GM18502 (cell line): Measurements from ENCODE around the gene RNF26.

ENCODE experiments used
- ATAC-seq: cut with Tn5 transposase; IDR thresholded peaks from one replicate; pipeline ENCODE4 v1.9.1; 2021; ENCODE audit warnings: mild to moderate bottlenecking; ENCODE audit not compliant: unreplicated experiment, poor library complexity

RNF26 gene

DNA sequence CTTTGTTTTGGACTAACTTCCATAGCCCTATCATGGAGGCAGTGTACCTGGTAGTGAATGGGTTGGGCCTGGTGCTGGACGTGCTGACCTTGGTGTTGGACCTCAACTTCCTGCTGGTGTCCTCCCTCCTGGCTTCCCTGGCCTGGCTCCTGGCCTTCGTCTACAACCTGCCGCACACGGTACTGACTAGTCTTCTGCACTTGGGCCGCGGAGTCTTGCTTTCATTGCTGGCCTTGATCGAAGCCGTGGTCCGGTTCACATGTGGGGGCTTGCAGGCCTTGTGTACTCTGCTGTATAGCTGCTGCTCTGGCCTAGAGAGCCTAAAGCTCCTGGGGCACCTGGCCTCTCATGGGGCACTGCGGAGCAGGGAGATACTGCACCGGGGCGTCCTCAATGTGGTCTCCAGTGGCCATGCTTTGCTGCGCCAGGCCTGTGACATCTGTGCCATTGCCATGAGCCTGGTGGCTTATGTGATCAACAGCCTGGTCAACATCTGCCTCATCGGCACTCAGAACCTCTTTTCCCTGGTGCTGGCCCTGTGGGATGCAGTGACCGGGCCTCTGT is 846 bp downstream of the RNF26 start:
- ATAC-seq, result no peak

DNA sequence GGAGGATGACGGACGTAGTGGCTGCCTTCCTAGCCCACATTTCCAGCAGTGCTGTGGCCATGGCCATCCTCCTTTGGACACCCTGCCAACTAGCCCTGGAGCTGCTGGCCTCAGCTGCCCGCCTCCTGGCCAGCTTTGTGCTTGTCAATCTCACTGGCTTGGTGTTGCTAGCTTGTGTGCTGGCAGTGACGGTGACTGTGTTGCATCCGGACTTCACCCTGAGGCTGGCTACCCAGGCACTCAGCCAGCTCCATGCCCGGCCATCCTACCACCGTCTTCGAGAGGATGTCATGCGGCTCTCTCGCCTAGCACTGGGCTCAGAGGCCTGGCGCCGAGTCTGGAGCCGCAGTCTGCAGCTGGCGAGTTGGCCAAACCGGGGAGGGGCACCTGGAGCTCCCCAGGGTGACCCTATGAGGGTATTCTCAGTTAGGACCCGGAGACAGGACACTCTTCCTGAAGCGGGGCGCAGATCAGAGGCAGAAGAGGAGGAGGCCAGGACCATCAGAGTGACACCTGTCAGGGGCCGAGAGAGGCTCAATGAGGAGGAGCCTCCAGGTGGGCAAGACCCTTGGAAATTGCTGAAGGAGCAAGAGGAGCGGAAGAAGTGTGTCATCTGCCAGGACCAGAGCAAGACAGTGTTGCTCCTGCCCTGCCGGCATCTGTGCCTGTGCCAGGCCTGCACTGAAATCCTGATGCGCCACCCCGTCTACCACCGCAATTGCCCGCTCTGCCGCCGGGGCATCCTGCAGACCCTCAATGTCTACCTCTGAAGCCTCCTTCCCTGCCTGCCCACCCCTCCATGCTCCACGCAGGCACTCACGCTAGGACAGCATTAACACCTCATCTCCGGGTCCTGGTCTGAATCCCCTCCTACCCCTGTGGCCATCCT is 1.6 kb downstream of the RNF26 start:
- ATAC-seq, result no peak

- ATAC-seq, result no peak
These were observed 2.6 kb downstream of the RNF26 start for GRCh38 chr11:119336744-119337469.

DNA sequence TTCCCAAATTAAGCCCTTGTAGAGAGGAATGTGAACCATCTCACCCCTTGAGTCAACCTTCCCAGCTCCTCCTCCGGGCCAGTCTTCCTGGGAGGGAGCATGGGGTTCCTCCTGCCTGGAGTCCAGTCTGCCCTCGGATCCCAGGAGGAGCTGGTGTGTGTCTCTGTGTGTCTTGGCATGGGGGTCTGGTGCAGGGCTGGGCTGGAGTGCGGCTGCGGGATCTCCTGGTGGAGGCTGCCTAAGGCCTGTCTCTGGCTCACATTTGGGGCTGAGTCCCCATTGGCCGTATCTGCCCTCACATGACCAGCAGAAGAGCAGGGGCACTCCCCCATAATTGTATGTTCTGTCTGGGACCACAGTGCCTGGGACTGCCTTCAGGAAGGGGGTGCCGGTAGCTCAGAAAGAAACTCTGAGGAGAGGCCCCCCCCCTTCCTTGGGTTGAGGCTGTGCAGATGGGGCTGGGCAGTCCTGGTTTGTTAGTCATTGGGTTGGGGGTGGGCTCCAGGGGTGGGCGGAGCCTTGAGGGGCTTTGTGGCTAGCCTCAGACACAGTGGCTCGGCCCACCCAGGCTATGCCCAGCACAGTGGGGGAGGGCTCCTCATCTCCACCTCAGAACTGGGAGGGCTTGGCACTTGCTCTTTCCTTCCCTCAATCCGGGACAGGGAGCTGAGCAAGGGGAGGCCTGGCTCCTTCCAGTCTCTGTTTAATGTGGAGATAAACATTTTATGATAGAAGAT is 3.4 kb downstream of the RNF26 start:
- ATAC-seq, result no peak

DNA sequence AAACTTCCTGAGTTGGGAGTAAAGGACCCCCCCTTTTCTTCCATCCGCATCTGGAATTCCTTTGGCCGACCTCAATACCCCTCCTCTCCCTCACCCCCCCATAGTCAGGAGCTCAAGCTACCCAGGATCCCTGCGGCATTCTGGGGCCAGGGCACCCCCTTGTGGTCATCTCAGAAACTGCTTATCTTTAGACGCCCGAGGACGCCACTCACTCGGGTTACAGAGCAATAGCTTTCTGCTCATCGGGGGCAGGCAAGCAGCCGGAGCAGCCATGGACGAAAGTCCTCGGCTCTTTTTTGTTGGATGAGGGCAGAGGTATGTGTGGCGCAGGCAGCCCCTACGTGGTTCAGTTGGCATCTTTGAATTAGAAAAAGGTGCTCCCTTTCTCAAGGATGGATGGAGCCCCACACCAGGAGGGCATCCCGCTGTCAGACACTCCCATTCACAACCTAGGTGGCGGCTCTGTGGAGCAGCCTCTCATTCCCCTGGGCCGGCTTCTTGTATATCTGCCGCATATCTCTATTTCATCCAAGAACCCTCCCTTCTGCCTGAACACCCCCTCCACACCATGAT is 4.1 kb downstream of the RNF26 start:
- ATAC-seq, result no peak

GRCh38 chr11:119338965-119339588 is 4.8 kb downstream of the RNF26 start:
- no peak for ATAC-seq

- no peak for ATAC-seq
These were observed 5.4 kb downstream of the RNF26 start for GRCh38 chr11:119339589-119340334.

DNA sequence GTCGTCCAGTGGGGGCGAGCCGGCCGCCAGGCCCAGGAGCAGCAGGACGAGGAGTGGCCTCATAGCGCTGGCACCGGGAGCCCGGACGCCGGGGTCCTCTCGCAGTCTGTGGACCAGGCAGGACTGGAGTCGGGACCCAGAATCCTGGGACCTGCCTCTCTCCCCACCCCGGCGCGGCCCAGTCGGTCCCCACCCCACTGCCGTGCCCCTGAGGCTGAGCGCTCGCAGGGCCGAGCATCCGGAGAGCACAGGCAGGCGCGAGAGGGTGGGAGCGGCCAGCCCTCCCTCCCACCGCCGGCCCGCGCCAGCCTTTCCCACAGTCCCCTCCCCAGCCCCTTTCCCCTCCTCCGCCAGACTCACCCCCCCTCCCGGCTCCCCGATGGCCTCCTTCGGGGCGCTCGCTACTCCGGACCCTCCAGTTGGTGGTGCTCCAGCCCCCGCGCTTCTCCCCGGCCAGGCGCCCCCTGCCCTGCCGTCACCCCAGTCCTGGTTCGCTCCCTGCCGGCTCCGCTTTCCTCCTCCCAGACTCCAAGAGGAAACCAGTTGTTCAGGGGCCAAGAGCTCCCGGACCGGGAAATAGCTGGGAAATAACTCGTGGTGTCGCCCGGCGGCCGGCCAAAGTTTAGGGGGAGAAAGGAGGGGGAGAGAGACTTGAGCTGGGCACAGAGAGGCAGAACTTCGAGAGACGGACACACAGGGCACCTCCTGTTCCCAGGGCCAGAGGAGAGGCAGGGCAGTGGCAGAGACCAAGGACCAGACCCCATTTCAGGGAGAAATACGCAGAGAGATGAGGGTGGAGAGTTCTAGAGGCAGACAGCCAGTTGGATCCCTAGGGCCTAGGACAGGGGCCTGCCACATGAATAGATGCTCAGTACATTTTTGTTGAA is 6.3 kb downstream of the RNF26 start, which contains the start of gene C1QTNF5:
Gene C1QTNF5 (minus strand): TSS at position 549 of the 887 bp plus-strand sequence. CDS start 486 bp downstream, at position 63.
- ATAC-seq, result no peak

- ATAC-seq, result no peak
These were observed 7.1 kb downstream of the RNF26 start for GRCh38 chr11:119341222-119342022.

- ATAC-seq, result no peak
These were observed 7.6 kb downstream of the RNF26 start for GRCh38 chr11:119342023-119342300.

DNA sequence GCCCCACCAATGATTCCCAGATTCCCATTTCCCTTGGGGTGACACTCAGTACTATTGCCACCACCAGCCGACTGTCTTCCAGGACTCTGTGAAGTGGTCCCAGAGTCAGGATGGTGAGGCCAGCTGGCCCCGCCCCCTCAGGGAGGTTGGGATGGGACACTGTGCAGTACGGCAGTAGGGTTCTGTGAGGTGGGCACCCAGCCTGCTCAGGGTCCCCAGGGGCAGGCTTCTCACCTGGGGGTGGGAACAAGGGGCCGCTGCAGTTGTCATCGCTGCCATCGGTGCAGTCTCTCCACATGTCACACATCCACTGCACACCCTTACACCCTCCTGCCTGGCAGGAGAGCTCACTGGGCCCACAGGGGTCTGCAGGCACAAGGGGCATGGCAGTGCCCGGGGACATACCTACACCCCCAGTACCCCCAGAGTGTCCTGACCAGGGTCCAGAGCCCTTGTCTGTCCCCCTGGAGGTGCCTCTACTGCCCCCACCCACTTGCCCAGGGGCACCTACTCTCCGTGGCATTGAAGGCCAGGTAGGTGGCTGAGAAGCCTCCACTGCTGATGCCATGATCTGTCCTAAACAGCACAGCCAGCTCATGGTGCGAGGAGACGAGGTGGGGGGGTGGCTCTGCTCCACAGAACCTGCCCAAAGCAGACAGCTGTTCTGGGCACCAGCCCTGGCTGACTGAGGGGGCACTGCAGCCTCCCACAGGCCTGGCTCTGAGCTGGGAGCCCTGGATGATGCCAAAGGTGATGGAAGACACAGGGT is 8.2 kb downstream of the RNF26 start:
- ATAC-seq, result no peak

DNA sequence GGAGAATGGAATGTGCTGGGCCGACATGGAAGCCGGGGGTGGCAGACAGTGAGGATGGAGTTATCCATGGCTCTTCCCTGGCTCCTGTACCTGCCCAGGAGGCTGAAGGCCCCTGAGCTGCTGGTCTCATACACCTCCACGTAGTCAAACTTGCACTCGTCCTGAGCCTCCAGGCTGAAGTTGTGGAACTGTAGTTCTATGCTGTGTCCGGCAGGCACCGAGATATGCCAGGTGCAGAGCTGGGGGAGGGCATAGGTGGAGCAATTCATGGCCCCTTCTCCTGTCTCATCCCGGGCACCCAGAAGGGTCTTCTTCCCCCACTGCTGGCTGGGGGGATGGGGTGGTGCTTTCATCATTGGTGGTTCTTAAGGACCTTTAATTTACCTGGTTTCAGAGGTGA is 9.4 kb downstream of the RNF26 start:
- ATAC-seq, result no peak

DNA sequence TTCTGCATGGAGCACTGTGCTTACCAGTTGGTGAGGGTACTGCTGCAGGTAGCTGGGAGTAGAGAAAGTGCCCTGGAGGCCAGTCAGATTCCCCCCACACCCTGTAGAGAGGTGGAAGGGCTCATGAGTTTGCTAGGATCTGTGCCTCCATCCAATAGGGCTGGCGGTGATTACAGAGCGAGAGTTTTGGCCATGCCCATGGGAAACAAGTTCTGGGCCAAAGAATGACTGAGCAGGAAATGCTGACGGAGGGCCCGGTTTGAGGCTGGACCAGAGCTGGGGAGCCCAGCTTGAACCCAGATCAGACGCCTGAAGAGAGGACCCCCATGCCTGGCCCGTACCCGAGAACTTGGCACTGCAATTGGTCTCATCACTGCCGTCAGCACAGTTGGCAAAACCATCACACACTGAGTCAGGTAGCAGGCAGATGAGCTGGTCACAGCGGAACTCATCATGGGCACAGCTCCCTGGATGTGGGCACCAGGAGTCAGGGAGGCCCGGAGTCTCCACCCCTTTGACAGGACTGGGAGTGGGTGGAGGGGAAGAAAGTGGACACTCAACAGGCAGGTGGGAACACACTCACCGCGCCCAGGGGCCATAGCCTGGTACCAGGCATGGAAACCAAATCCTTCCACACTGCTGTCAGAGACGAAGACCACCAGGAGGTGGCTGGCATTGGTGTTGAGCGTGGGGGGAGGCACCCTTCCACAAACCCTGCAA is 10.1 kb downstream of the RNF26 start:
- no peak for ATAC-seq

DNA sequence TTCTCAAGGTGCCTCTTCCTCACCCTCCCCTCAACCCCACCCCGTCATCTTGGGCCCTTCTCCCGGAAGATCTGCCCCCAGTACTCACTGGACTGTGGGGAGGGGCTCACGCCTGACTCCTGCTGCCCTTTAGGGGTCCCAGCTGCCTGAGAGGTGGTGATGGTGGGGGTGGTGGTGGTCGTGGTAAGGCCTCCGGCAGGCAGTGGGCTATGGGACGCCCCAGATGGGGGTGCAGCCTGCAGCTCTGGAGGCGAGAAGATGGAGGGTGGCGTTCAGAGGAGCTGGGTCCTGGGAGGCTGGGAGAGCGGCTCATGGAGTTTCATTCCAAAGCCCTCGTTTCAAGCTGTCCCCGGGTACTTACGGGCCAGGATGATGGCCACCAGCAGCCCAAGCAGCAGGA is 11.4 kb downstream of the RNF26 start:
- no peak for ATAC-seq

- no peak for ATAC-seq
These were observed 12.3 kb downstream of the RNF26 start, which contains the start of gene MFRP for GRCh38 chr11:119346605-119347004. MFRP (minus strand) TSS chr11:119346705; CDS start chr11:119346513, 192 bp downstream.

DNA sequence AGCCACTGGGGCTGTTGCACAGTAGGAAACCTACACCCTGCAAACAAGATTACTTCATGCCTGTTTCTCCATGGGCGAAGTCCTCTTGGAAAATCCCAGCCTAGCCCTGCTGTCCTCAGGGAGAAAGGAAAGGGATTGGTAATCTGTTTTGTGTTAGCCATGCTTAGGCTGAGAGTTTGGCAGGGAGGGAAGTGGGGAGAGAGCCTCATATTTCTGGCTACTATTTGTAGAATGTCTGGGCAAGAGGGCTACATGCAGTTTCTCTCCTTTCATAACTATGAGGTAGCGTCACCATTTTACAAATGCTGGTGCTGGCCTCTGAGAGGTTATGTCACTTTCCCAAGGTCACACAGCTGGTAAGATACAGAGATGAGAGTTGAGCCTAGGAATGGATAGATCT is 12.9 kb downstream of the RNF26 start:
- no peak for ATAC-seq
